Frontal cortex (tissue), 4 donors: ENCODE results near the gene DCTN5. TPM values are rescaled to one million over a fixed set of nuclear protein-coding genes. Genes with fewer than 3 reads are reported as not detected.

Experiments
- DNase-seq, 2 donors: peaks; one replicate each; pipeline ENCODE4 v3.0.0; 2012; ENCODE audit warnings: low spot score in 2 of 2
- FAIRE-seq: peaks from 2 replicates; lab custom pipeline; 2012; peaks lifted over from hg19 to GRCh38; lab: Jason Lieb, UNC
- total RNA-seq: library from RNA; depleted of rRNA; stranded (reverse); fragments of >200 nt; gene quantifications from one replicate; pipeline ENCODE4 v1.2.3, GENCODE V29; 2014
- donor health status: control.
- donor health status: control.
- donor health status: control.

DCTN5 gene
- total RNA-seq, 1 donor from 2014 or later: 75.0 TPM

DNA sequence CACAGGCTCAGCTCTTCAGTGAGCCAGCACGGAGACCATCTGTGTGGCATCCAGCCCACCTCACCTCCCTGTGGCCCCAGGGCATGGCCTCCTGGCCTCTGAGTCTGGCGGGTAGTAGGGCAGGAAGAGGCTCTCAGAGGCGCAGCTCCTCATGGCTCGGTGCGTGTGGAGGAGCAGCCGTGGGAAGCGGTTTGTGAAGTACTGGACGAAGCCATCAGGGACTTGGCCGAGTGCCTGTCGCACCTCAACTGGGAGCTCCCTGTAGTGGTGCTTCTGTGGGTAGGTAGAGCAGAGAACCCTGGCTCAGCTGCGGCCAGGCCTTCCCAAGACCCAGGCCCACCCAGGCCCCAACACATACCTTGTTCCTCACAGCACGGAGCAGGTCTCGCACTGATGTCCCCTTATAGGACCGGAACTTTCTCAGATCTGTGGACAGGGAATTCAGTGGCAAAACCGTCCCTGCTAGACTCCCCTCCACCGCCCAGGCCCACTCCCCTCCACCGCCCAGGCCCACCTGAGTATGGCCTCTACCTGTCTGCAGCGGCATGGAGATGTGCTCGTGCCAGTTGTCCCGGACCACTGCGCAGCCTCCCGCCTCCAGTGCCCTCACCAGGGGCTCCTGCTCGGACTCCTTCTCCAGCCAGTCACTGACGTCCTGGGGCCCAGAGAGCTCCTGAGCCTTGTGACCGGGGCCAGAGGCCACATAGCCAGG, 49.7 kb downstream of the DCTN5 start:
- no peak for DNase-seq
- no peak for FAIRE-seq

DNA sequence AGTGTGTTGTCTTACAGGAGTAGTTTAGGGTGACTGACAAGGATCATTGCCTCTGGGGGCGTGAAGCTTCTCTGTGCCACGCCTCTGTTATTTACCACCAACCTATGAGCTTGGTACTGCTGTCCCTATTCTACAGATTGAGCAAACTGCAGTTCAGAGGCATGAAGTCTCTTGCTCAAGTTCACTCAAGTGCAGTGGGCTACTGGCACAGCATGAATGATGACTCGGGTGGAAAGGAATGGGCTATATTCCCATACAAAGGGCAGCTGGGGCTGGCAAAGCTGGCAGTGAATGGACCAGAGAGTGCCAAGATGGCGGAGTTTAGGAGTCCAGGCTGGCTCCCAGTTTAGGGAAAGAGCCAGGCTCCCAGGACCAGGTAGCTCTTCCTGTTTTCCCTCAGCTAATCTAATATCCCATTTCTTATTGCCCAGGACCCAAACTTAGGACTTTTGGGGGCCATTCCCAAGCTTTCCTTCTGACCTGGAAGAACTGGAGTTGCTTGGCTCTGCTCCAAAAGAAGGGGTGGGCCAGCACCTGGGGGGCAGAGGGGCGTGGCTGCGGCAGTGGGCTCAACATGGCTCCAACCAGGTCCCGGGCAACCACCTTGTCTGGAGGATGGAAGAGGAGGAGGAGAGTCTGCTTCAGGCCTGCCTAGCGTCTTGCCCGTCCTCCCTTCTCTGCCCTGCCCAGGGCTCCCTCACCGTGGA, 50.4 kb downstream of the DCTN5 start:
- DNase-seq (no peak), FAIRE-seq (no peak)

DNA sequence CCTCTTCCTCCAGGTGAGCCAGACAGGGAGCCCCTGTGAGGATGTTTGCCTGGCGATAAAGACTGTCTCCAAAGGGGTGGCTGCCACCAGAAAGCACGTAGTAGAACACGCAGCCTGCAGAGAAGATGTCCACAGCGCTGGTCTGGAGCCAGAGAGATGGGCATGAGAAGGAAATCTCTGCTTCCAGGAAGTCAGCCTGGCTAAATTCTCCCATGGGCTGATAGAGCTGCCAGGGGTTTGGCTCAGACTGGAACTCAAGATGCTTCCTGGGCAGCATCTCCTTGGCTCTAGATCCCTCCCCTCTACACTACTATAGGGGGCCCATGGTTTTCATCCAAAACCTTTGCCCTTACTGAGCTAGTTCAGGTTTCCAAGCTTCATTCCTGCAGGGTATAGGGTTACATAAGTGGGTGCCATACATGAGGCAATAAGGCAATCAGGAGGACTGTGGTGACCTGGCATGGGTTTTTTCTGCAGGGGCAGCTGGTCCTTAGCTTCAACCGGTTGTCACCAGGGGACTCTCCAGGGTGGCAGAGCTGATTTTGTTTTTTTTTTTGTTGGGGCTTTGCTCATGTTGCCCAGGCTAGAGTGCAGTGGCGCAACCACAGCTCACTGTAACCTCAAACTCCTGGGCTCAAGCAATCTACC, 51.0 kb downstream of the DCTN5 start:
- FAIRE-seq (no peak), DNase-seq (no peak)

DNA sequence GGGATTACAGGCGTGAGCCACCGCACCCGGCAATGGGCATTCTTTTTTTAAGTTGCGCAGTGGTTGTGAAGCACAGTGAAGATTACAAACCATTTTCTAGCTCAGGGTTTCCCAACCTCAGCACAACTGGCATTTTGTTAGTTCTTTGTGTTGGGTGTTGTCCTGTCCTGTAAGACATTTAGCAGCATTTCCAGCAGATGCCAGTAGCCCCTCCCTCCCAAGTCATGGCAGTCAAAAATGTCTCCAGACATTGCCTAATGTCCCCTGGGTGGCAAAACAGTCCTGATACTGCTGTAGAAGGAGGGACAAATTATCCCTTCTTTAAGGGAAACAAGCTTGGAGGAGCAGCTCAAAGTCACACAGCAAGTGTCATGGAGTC, 53.0 kb downstream of the DCTN5 start:
- no peak for DNase-seq
- FAIRE-seq: no peak

DNA sequence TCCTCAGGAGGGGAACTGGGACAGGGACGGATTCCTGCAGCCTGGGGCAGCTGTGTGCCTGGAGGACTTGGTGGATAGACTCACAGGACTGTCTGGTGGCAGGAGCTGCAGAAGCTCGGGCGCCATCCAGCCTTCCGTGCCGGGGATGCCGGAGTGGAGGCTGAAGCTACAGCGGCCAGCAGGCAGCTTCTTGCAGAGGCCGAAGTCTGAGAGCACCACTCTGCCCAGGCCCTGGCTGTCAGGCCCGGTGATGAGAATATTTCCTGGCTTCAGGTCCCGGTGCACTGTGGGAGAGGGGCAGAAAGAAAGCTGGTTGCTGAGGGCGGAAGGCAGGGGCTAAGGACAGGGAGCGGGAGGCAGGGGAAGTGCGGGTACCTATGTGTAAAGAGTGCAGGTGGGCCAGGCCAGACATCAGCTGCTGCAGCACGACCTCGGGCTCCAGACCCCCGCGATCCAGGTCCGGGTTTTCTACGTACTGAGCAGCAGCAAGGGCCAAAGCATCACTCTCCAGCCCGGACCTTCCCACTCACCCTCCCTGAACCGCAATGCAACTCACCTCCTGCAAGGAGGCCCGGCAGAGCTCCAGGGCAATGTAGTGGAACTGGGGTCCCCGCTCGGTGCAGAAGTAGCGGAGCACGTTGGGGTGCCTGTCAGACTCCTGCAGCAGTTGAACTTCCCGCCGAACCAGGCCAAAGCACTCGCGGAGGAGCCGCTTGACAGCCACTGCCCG, 53.5 kb downstream of the DCTN5 start:
- FAIRE-seq: no peak

DNA sequence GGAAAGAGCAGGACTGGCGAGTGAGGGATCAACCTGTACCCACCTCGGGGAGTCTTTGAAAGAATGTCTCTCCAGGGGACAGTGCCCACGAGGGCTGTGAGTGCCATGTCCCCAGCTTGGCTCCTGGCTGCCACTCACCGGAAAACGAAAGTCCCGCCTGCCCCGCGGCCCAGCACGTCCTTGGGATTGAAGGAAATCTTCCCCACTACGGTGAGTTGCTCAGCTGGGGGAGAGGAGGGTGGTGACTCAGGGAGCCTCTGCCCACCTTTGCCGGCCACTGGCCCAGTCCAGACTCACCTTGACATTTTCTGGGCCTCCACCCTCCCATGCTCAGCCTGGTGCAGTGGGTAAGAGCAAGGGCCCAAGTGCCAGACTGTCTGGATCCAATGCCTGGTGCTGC, 54.5 kb downstream of the DCTN5 start:
- DNase-seq (no peak), FAIRE-seq (no peak)

More for the DNA sequence above, 53.5 kb downstream of the DCTN5 start:
- no peak for DNase-seq

DNA sequence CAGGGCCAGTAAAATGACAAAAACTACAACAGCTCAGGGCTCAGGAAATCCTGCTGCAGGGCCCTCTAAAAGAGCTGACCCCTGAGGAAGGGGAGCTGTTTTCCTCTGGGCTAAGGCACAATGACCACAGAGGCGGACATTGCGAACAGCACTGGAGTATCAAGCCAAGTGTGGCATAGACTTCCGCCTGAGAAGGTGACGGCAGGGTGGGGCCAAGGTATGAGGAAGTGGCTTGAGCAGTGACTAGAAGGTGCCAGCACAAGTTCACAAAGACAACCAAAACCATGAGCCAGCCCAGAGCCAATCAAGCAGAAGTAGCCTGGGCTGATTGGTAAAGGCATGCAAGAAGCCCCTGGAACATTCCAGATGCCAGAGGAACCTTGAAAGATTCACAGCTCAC, 57.8 kb downstream of the DCTN5 start:
- FAIRE-seq: no peak
- DNase-seq: no peak

DNA sequence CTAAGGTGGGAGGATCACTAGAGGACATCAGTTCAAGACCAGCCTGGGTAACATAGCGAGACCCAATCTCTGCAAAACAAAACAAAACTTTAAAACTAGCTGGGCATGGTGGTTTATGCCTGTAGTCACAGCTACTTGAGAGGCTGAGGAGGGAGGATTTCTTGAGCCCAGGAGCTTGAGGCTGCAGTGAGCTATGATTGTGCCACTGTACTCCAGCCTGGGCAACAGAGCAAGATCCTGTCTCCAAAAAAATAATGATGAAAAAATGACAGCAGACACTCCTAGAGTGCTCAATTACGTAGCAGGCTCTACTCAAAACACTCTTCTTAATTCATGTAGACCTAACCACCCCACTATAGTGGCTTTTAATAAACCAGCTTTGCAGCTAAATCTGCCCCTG, 58.8 kb downstream of the DCTN5 start:
- FAIRE-seq: no peak

DNA sequence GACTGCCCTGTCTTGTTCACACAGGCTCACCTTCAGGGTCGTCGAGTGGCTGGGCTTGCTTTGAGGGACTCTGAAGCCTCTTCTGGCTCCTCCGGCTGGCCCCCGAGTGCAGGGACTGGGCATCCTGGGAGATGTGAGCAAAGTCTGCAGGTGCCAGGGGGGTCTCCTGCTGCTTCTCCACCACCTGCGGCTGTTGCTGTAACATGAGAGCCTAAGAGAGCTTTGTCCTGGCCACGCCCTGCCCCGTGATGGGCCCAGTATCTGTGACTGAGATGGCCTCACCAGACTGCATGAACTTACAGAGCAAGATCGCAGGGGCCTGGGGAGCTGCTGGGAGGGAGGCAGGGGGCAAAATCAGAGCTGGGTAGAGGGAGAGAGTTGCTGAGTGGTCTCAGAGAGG, 59.2 kb downstream of the DCTN5 start:
- FAIRE-seq: no peak
- no peak for DNase-seq

More for the DNA sequence above, 58.8 kb downstream of the DCTN5 start:
- no peak for DNase-seq

DNA sequence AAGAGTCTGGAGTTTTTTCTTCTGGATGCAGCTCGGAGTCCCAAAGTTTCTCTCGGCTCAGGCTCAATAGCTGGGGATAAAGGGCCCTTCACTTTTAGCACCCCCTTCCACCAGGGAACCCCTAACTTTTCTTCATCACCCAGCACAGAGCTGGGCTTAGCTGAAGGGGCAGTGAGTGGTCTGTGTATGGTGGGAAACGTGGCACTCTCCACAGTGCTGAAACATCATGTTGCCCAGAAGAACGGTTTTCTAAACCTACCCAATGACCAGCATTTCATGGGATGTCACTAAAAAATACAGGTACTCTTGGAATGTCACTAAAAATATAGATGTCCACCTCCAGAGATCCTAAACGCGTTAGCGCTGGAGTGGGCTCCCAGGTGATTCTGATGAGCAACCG, 59.8 kb downstream of the DCTN5 start:
- FAIRE-seq (no peak), DNase-seq (no peak)

DNA sequence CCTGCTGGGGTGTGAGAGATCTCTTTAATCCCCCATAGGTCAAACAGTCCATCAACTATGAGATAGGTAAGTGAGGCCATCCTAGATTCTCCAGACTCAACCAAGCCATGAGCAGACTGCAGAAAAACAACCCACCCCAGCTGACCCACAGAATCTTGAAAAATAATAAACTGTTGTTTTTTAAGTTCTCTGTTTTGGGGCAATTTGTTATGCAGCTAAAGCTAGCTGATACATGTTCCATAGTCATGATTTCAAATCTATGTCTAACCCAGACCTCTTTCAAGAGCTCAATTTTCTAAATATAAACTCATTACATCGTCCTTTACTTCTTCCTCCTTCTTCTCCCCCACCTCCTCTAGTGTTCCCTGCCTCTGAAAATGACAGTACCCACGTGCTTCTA, 61.7 kb downstream of the DCTN5 start:
- FAIRE-seq (no peak), DNase-seq (no peak)

DNA sequence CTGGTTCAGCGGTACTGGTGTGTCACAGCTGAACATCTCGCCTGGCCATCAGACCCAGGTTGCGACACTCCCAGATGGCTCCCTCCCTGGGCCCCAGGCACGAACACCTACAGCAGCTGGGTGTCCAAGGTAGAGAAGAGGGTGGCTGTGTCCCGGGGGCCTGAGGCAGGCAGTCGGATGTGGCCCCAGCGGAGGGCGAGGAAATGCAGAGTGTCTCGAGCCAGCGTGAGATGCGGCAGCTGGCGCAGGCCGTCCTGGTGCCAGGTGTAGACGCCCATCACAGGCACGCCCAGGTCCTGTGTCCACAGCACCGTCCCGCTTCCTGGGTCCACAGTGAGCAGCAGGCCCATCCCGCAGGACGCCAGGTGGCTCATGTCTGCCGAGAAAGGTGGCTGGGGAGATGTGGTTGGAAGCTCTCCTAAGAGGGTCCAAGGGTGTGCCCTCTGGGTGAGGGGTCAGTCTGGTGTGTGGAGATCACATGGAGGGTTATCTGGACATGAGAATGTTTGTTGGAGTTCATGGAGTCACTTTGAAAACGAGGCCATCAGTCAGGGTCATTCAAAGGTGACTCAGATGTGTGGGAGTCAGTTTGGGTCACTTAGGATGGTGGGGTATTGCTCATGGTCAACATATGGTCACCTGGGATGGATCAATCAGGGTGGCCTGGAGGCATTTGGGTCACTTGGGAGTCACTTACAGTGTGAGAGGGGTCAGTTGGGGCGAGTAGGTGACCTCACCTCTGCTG, 63.7 kb downstream of the DCTN5 start:
- DNase-seq (no peak), FAIRE-seq (no peak)

DNA sequence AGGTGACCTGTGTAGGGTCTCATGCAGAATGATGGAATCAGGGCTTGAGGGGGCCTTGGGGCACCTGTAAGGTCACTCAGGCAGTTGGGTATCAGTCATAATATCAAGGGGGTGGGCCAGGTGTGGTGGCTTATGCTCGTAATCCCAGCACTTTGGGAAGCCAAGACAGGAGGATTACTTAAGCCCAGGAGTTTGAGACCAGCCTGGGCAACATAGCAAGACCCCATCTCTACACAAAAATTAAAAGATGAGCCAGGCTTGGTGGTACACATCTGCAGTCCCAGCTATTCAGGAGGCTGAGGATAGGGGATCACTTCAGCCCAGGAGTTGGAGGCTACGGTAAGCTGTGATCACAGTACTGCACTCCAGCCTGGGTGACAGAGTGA, 64.2 kb downstream of the DCTN5 start:
- DNase-seq: no peak
- FAIRE-seq: no peak

DNA sequence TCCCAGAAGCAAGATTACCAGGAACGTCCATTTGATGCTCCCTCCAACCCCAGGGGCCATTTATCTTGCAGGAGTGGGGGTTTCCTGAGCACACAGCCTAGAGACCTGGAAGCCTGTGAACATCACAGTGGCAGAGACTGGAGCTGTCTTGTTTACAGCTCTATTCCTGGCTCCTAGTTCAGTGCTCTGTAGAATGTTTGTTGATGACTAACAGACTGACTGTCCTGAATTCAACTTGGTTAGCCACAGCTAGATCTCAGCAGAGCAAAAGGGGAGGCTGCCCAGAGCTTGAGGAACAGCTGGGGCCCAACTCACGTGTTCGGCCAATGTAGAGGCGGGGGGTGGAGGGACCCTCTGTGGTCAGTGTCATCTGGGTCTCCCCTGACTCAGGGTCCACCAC, 65.2 kb downstream of the DCTN5 start:
- FAIRE-seq: no peak

DNA sequence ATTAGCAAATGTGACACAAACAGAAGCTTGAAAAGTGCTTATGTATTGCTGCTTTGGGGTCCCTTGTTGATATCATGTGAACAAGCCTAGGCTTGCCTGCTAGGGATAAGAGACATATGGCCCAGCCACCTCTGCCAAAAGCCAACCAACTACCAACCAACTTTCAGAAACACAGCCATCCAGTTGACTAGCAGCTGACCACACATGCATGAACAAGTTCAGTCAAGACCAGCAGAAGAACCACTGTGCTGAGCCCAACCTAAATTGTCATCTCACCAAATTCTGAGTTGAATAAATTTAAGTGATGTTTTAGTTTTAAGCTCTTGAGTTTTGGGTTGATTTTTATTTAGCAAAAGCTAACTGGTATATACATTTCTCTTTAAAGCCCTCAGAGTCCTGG, 68.3 kb downstream of the DCTN5 start:
- FAIRE-seq (no peak), DNase-seq (no peak)

More for the DNA sequence above, 65.2 kb downstream of the DCTN5 start:
- no peak for DNase-seq

DNA sequence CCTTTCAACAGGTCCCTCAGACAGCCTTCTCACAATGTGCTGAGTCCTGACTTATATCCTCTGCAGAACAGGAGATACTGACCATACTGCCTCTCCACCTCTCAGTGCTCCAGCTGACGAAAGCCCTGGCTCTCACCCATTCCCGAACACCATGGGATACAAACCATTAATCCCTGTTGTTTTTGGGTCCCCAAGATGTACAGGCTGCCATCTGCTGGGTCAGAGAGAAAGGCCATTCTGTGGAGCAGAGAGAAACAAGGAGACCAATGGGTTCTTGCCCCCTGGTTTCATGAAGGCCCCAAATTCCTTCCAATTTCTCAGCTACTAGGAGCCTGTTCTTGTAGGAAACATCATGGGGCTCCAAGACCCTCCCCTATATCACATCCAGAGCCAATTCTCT, 68.7 kb downstream of the DCTN5 start:
- FAIRE-seq (no peak), DNase-seq (no peak)

DNA sequence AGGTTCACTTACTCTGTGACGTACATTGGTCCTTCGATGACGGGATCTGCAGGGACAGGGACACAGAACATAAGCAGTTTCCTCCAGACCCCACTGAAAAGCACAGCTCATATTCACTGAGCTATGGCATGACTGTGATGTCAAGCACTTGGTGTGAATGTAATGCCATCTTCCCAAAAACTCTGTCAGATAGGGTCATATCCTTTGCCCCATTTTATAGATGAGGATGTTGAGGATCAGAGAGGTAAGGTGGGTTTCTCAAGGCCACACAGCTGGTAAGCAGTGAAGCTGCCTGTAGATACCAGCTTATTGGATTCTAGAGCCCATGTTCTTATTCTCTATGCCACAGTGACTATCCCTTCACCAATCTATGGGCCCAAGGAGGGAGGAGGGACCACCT, 69.2 kb downstream of the DCTN5 start:
- FAIRE-seq (no peak), DNase-seq (no peak)

DNA sequence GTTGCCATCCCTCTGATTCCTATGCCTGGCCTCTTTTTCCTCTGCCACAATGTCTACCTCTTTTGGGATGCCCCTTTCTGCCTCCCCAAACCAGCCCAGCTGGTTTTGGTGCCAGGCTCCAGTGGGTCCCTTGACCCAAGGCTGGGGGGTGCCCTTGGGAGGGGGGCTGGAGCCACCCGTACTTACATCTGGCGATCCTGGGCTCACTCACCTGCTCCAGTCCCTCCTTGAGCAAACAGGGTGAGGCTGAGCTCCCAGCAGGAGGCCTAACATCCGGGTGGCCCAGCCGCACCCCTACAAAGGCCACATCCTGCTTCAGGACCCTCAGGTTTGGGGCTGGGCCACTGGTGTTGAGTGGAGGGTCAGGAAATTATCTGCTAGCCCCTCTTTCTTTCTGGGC, 70.5 kb downstream of the DCTN5 start:
- FAIRE-seq (no peak), DNase-seq (no peak)

DNA sequence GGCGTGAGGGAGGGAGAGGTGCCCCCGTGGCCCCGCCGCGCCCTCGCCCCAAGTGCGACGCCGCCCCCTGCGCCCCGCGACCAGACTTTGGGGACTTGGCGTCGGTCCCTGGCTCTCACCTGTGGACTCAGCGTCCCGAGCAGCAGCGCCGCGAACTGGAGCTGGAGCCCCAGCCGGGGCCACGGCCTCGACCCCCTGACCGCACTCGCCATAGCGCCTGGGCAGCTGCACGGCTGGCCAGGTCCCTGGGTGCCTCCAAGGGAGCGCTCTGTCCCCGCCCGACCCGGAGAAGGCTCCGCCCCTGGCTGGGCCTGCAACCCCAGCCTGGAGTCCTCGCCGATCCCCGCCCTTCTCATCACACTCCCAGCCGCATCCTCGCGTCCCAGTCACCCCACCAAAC, 71.7 kb downstream of the DCTN5 start, which contains the start of gene ERN2:
Gene ERN2, minus strand, starts transcription at position 247 of the 400 bp plus-strand sequence. Its CDS starts 35 bp downstream, at position 212.
- FAIRE-seq (no peak), DNase-seq (no peak)

DNA sequence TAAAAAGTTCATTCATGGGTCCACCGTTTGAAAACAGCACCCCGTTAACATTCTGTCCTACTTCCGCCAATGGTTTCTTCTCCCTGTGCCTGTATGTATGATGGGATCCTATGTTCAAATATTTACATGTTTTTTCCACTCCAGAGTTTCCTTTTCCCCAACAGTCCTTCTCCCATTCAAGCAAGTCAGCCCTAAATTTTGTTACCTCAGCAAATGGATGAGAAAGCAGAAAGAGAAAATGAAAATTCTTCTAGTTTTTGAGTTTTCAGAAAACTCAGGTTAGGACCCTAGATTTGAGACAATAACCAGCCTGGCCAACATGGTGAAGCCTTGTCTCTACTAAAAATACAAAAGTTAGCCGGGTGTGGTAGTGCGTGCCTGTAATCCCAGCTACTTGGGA, 75.2 kb downstream of the DCTN5 start:
- DNase-seq (no peak), FAIRE-seq (no peak)
